Mesothelial cell of epicardium (in vitro differentiated cells): ENCODE measurements around the gene ELOA2. TPM values are rescaled to one million over a fixed set of nuclear protein-coding genes. Genes with fewer than 3 reads are reported as not detected.

ENCODE experiments used
- DNase-seq, 2 experiments: peaks; one replicate each; pipeline ENCODE4 v3.0.0; 2021; ENCODE audit warnings: low spot score in 2 of 2; ENCODE audit not compliant: unreplicated experiment in 2 of 2
- H3K27ac Mint-ChIP-seq: 2 replicates; pipeline ENCODE4 v1.8.0; 2021; ENCODE audit warnings: mixed read lengths
- H3K27me3 Mint-ChIP-seq: 2 replicates; pipeline ENCODE4 v1.8.0; 2021; ENCODE audit warnings: low read depth, mixed read lengths
- H3K36me3 Mint-ChIP-seq: 2 replicates; pipeline ENCODE4 v1.8.0; 2021; ENCODE audit warnings: mixed read lengths
- H3K4me1 Mint-ChIP-seq: 2 replicates; pipeline ENCODE4 v1.8.0; 2021; ENCODE audit warnings: mixed read lengths
- H3K4me3 Mint-ChIP-seq: 2 replicates; pipeline ENCODE4 v1.8.0; 2021; ENCODE audit warnings: mild to moderate bottlenecking, moderate library complexity, mixed read lengths
- H3K9me3 Mint-ChIP-seq: 2 replicates; pipeline ENCODE4 v1.8.0; 2021; ENCODE audit warnings: mixed read lengths
- total RNA-seq: library from RNA; stranded (reverse); gene quantifications from 3 replicates; pipeline ENCODE4 v1.2.1, GENCODE V29; 2021
- TF ChIP-seq, protein P1 (sequence below): fragments of 200-600 bp; sonication (generic); IDR thresholded peaks from one replicate; pipeline ENCODE4 v1.5.0; 2021; ENCODE audit warnings: antibody characterized with exemption; ENCODE audit not compliant: unreplicated experiment

ELOA2 gene
- total RNA-seq, 1 donor from 2014 or later = not detected

DNA sequence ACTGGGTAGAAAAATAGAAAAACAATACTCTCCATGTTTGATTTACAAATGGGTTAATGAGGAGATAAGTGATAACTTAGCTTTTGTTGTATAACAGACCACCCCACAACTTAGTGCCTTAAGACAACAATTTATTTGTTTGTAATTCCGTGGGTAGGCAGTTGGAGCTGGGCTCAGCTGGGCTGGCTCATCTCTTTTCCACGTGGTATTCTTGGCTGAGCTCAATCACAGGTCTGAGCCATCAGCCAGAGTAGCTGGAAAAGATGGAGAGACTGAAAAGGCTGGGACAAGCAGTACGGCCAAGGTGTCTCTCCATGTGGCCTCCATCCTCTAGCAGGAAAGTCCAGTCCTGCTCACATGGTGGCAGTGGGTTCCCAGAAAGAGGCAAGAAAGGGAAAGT is 32.2 kb upstream of the ELOA2 start:
- no peaks in the 10 kb centered on the region for H3K27me3 Mint-ChIP-seq
- H3K4me1 Mint-ChIP-seq = no peaks in the 10 kb centered on the region

DNA sequence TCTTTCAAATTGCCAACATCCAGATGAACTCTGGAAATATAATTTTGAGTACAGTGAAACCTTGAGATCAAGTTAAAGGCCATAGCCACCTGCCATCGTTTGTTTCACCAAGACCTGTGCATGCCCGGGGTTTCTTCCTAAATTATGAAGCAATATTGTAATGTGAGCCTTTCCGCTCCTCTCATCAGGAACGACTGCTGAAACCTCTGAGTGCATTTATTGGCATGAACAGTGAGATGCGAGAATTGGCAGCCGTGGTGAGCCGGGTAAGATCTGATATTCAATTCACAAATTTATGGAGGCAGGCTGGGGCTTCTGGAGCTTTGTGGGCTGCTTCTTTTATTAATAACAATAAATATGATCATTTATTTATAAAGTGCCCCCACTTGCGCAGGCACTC is 27.7 kb upstream of the ELOA2 start:
- H3K9me3 Mint-ChIP-seq = no peaks in the 10 kb centered on the region
- no peaks in the 10 kb centered on the region for H3K4me1 Mint-ChIP-seq
- no peak for DNase-seq
- no peaks in the 10 kb centered on the region for H3K27me3 Mint-ChIP-seq
- no peaks in the 10 kb centered on the region for H3K36me3 Mint-ChIP-seq
- no peak overlapping the region for H3K27ac Mint-ChIP-seq
- H3K4me3 Mint-ChIP-seq = no peak overlapping the region
- TF ChIP-seq, protein P1, sequence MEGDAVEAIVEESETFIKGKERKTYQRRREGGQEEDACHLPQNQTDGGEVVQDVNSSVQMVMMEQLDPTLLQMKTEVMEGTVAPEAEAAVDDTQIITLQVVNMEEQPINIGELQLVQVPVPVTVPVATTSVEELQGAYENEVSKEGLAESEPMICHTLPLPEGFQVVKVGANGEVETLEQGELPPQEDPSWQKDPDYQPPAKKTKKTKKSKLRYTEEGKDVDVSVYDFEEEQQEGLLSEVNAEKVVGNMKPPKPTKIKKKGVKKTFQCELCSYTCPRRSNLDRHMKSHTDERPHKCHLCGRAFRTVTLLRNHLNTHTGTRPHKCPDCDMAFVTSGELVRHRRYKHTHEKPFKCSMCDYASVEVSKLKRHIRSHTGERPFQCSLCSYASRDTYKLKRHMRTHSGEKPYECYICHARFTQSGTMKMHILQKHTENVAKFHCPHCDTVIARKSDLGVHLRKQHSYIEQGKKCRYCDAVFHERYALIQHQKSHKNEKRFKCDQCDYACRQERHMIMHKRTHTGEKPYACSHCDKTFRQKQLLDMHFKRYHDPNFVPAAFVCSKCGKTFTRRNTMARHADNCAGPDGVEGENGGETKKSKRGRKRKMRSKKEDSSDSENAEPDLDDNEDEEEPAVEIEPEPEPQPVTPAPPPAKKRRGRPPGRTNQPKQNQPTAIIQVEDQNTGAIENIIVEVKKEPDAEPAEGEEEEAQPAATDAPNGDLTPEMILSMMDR = no peak

More for the DNA sequence above, 32.2 kb upstream of the ELOA2 start:
- no peaks in the 10 kb centered on the region for H3K9me3 Mint-ChIP-seq
- no peak overlapping the region for H3K4me3 Mint-ChIP-seq
- TF ChIP-seq, protein P1 = no peak
- no peaks in the 10 kb centered on the region for H3K36me3 Mint-ChIP-seq
- DNase-seq = no peak
- no peak overlapping the region for H3K27ac Mint-ChIP-seq

DNA sequence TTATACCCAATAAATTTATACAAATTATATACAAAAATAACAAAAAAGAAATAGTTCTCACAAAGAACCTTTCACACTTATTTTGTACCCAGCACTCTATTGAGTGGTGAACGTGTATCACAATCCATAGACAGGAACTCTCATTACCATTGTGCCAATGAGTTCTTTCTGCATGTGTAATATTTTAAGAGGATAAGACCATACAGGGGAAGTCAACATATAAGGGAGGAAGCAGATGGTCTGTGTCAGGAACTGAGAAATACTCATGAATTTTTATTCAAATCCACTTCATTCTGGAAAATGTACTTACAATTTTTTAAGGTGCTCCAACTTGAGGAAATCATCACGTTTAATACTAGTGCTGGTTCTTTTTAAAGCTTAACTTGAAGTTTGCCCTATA is 27.1 kb upstream of the ELOA2 start:
- no peaks in the 10 kb centered on the region for H3K4me1 Mint-ChIP-seq
- no peak overlapping the region for H3K4me3 Mint-ChIP-seq
- H3K36me3 Mint-ChIP-seq = no peaks in the 10 kb centered on the region
- no peaks in the 10 kb centered on the region for H3K9me3 Mint-ChIP-seq
- TF ChIP-seq, protein P1 = no peak
- H3K27ac Mint-ChIP-seq = no peak overlapping the region
- H3K27me3 Mint-ChIP-seq = no peaks in the 10 kb centered on the region
- DNase-seq = no peak

DNA sequence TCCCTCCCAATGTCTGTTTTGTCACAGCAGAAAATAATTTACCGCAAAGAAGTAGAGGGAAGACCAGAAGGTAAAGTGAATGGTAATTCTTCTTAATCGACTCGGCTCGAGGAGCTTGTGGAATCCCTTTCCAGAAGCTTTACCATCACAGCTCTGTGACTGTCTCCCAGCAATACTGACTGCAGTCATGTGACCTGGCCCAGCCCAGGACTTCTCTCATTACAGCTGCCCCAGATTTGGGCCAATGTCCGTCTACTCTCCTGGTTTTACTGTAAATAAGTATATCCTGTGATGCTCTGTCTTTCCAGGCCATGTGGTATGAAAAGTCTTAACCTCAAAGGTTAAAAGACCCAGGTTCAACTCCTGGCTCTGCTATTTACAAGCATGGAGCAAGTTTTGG is 18.9 kb upstream of the ELOA2 start:
- H3K4me1 Mint-ChIP-seq = no peaks in the 10 kb centered on the region
- H3K36me3 Mint-ChIP-seq = no peaks in the 10 kb centered on the region
- DNase-seq = no peak
- TF ChIP-seq, protein P1 = no peak
- peaks cover 6% of the 10 kb centered on the region for H3K27me3 Mint-ChIP-seq
- no peak overlapping the region for H3K4me3 Mint-ChIP-seq
- no peak overlapping the region for H3K27ac Mint-ChIP-seq
- H3K9me3 Mint-ChIP-seq = no peaks in the 10 kb centered on the region

DNA sequence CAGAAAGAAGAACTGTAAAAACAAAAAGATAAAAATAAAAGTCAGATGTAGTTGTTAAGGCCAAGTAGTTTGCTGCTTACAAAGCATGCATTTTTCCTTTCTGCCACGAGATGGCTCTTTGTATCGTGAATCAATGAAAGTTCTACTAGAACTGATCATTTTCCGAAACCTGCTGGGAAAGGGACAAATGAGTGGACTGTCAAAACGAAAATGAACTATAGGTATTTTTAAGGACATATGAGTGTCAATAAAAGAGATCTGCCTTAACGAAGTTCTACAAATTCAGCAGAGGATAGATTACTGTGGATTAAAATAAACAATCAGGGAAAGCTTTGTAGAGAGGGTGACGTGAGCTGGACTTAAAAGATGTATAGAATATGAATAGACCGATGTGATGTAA is 15.0 kb upstream of the ELOA2 start:
- Mint-ChIP-seq H3K36me3 (no peaks in the 10 kb centered on the region), H3K4me3 (no peak overlapping the region), H3K4me1 (no peaks in the 10 kb centered on the region), H3K27me3 (peaks cover 6% of the 10 kb centered on the region), H3K9me3 (no peaks in the 10 kb centered on the region), H3K27ac (no peak overlapping the region)
- no peak for DNase-seq
- TF ChIP-seq, protein P1 = peak; percentile 69

DNA sequence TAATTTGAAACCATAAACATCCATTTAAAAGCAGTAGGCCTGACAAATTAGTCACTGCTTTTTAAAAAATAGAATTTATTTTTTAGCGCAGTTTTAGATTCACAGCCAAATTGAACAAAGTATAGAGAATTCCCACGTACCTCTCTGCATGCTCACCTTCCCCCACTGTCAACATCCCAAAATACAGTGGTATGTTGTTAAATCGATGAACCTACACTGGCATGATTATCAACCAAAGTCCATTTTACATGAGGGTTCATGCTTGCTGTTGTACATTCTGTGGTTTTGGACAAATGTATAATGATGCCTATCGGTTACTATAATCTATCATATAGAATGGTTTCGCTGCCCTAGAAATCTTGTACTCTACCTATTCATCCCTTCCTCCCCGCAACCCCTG is 5.6 kb upstream of the ELOA2 start:
- H3K27me3 Mint-ChIP-seq = peaks cover 10% of the 10 kb centered on the region
- peaks cover 4% of the 10 kb centered on the region for H3K9me3 Mint-ChIP-seq
- no peaks in the 10 kb centered on the region for H3K4me1 Mint-ChIP-seq
- H3K4me3 Mint-ChIP-seq = no peak overlapping the region
- no peak overlapping the region for H3K27ac Mint-ChIP-seq
- no peak for DNase-seq
- TF ChIP-seq, protein P1 = no peak
- no peaks in the 10 kb centered on the region for H3K36me3 Mint-ChIP-seq
